ENCODE data around the gene CCDC12.

CCDC12 gene

DNA sequence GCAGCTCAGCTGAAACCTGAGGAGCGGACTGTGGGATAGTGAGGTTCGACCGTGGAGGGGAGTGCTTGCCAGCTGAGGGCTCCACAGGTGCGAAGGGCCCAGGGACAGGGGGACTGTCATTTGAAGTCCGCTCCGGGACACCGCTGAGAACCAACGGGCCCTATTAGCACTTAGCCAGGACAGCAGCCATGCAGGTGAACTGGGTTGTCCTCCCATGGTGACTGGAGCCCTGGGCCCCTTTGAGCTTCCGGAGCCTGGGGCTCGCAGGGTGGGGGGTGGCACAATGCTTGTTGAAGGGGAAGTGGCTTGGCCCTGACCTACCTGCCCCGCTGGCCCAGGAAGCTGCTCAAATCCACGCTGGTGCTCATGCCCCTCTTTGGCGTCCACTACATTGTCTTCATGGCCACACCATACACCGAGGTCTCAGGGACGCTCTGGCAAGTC lies 74.3 kb downstream of the CCDC12 start:
- DNase-seq, result no peak

DNA sequence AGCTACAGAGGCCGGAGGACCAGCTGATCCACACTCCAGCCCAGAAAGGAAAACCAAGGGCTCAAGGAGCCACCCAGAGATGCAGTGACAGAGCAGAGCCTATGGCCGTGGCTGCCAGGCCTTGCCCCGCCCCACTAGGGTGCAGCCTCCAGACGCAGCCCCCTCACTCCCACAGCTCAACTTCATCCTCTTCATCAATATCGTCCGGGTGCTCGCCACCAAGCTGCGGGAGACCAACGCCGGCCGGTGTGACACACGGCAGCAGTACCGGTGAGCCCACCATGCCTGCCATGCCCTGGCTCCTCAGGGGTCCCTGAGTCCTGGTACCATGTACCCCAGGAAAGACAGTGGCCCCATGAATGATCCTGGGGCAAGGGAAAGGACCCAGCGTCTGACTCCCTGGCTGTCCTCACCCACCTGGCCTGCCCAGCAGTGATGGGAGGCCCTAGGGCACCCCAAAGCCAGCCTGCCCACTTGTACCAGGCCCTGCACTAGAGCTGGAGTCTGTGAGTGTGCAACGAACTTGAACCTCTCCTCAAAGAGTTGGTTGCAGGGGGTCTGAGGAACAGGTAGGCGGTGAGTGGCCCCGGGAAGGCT lies 74.9 kb downstream of the CCDC12 start:
- DNase-seq, result no peak

DNA sequence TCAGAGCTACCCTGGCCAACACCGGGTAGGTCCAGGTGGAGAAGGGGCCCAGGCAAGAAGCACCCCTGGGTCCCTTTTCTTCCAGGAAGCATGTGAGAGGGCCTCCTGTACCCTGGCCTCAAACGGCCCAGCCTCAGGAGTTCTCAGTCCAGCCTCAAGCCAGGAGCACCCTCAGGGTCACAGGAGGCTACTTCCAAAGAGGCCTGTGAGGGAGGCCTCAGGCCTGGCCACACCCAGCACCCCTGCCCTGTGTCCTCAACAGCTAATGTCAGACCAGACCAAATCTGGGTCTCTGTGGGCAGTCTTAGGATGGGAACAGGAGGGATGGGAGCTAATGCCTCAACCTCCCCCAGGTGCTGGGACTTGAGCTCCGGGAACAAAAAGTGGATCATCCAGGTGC lies 75.5 kb downstream of the CCDC12 start:
- DNase-seq, result no peak

DNA sequence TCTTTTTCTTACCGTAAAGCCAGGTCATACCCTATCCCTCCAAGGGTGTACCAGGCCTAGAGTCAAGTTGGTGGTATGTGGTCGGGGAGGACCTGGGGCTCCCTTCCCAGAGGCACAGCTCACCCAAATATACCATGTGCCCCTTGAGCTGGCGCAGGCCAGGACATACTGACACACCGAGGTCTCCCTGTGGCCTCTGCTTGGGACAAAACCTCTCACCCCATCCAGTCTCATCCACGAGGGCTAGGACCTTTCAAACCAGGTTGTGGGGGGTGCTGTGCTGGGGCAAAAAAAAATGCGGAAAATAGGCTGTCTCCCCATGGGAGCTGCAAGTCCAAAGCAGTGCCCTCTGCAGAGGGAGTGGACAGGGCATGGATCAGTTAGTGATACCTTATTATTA lies 76.2 kb downstream of the CCDC12 start:
- no peak for DNase-seq

DNA sequence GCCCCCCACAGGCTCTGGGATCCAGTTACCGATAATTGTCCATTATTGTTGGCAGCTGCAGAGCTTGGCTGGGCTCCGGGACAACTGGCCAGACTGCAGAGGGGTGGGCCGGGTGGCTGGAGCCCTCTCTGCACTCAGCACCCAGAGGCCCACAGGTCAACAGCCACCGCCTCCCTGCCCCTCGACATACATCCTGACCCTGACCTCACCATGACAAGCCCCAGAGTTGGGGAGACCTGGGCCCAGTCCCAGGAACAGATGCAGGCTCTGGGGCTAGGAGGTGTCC lies 76.6 kb downstream of the CCDC12 start:
- no peak for DNase-seq

DNA sequence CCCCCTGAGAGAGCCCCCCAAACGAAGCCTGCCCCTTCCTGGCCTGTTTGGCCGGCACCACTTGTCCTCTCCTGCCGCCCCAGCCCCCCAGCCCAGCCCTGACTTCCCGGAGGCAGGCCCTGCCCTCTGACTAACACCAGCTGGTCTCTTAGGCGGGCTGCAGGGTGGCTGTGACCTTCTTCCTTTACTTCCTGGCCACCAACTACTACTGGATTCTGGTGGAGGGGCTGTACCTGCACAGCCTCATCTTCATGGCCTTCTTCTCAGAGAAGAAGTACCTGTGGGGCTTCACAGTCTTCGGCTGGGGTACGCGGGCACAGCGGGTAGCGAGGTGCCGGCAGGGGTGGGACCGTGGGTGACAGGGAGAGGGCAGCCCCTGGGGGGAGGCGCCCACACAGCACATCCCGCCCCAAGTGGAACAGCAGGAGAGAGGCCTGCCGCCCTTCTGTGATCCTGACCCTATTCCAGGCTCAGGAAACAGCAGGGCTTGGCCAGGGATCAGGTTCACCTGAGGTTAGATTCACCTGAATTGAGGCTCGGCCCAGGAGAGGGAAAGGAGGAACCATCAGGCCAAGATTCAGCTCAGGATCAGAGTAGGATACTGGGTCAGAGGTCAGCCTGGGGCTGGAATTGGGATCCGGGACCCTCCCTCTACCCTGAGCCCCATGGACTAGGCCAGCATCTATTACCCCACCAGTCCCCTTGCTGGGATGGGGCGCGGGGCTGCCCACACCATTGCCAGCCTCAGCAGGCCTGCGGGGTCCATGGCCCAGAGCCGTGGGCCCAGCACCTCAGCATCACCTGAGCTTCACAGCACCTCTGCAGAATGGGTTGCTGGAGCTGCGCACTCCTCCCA lies 77.2 kb downstream of the CCDC12 start:
- DNase-seq, result no peak

DNA sequence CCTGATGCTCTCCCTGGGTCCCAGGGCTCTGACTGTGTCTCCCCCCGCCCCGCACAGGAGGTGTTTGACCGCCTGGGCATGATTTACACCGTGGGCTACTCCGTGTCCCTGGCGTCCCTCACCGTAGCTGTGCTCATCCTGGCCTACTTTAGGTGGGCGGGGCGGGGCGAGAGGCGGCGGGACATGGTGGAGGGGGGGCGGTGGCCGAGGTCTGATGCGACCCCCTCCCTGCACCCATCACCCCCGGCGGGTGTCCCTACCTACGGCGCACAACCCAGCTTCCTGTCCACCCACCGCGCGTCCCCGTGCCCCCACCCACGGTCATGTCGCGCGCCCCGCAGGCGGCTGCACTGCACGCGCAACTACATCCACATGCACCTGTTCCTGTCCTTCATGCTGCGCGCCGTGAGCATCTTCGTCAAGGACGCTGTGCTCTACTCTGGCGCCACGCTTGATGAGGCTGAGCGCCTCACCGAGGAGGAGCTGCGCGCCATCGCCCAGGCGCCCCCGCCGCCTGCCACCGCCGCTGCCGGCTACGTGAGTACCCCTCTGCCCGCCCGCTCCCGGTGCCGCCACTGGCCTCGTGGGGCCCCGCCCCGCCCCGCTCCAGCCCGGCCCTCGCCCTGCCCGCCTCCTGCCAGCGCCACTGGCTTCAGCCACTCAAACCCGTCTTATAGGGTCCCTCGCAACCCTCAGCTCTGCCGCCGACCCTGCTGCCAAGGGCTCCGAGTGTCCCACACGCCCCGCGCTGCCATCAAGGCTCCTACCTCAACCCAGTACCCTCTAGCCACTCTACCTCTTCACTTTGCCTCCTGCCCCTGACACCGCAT lies 78.0 kb downstream of the CCDC12 start:
- no peak for DNase-seq

DNA sequence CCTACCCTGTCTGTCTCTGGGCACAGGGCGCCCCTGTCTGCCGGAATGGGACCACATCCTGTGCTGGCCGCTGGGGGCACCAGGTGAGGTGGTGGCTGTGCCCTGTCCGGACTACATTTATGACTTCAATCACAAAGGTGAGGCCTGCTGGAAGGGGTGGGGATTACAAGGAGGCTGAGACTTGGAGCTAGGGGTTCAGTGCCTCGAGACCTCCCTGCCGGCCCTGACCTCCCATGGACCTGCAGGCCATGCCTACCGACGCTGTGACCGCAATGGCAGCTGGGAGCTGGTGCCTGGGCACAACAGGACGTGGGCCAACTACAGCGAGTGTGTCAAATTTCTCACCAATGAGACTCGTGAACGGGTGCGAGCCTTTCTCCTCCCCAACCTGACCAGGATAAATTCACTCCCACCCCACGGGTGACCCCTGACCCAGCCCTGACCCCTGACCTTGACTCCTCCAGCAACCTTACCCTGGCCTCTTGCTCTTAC lies 78.7 kb downstream of the CCDC12 start:
- DNase-seq, result no peak

DNA sequence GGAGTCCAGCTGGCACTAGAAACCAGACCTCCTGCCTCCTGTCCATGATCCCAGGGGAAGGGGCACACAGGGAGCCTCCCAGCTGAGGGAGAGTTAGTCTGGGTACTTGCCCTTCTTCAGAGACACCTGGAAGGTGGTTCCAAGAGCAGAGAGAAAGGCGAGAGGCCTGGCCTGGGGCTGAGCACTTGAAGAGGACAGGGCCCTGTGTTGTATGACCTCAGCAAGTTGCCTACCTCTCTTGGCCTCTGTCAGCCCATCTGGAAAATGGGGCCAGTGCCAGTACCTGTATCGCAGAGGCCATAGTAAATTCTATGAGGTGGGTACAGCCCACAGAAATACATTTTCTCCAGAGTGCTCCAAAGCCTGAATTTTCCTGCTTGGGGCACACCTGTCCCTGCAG lies 79.5 kb downstream of the CCDC12 start:
- DNase-seq, result no peak

DNA sequence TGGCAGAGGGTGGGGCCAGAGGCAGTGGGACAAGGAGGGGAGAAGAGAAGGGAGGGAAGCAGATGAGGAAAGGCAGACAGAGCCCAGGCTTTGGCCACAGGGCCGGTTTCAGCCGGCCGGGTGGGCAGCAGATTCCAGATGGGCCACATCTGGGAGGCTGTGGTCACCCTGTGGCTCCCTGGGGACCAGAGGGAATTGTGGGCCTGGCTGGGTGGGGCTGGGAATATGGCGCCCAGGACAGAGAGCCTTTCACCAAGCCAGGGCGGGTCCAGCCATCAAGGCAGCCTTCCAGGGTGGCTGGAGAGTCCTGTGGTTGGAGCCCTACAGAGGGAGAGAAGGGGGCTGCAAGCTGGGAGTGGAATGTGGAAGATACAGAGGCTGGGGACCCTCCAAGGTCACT lies 80.2 kb downstream of the CCDC12 start:
- DNase-seq, result no peak

DNA sequence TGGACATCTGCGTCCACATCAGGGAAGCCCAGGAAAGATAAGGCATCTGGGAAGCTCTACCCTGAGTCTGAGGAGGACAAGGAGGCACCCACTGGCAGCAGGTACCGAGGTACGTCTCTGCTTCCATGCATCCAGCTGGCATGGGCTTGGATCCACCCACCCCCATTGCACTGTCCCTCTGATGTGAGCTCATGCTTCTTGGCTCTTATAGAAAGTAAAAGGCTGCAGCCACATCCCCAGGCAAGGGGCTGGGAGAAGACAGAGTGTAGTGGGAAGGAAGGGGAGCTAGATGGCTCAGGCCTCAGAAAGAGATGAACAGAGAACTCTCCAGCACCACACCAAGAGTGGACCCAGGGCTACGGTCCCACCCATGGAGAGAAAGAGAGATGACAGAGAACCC lies 80.8 kb downstream of the CCDC12 start:
- no peak for DNase-seq

DNA sequence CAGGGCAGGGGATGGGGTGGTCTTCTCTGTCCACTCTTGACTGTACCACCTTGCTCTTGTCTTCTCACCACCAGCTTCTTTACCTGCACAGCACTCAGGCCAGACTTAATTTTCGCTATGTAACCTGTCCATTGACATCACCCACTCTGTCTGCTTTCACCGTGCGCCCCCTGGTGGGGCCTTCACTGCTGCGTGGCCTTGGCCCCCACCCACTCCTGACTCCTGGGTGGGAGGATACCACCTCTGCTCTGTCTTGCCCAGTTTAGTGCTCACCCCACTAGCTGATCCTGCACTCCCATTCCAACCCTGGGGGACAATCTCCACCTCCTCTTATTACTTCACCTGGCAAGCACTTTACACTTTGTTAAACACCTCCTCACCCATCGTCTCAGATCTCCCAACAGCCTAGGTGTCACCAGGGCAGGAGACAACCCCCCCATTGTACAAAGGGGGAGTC lies 81.3 kb downstream of the CCDC12 start:
- DNase-seq, result no peak

DNA sequence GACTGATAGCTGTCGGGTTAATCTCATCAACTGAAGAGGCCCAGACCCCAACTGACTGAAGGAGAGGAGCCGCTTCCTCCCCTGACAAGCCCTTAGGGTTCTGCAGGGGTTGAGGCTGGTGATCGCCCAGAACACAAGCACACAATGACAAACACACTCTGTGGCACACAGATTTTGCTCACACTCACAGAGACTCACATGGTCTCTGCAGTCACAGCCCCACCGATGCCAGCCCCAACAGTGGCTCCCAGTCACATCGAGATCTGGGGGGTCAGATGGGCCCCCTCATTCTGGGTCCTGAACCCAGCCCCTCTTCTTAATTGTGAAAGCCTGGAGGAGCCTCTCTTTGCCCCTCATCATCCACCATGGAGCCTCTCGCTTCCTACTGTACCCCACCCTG lies 82.3 kb downstream of the CCDC12 start:
- no peak for DNase-seq

DNA sequence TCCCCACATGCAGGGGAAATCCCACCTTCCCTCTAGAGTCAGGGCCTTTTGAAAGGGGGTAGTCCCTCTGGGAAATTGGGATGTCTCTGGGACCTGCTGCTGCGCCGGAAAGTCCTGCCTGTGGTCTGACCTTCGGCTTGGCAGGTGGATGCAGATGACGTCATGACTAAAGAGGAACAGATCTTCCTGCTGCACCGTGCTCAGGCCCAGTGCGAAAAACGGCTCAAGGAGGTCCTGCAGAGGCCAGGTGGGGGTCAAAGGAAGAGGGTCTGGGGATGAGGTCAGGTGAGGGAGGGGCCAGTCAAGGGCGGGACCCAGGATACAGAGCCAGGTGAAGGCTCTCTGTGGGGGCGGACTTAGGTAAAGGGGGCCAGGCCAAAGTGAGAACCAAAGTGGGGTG lies 82.8 kb downstream of the CCDC12 start:
- no peak for DNase-seq

DNA sequence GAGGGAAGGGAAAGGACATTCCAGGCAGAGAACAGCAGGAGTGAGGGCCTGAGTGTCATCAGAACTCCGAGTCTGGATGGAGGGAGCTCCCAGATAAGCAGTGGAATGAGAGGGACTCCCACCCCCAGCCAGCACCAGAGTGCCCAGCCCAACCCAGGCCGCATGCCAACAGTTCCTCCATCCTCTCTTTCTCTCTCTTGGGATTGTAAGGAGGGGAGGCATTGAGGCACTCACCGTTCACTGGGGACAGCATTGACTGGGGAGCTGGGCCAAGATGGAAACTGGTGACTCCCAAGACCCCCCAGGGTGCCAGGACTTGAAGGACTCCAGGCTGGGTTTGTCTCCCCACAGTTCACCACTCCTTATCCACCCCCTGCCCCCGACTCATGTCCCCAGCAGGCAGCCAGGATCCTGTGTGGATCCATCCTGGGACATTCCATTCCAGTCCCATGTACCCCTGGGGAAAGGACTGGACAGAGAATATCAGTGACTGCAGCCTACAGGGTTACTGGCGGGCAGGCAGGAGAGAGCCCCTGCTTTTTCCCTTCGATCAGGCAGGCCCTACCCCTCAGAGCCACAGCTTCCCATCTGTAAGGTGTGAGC lies 83.3 kb downstream of the CCDC12 start:
- no peak for DNase-seq

DNA sequence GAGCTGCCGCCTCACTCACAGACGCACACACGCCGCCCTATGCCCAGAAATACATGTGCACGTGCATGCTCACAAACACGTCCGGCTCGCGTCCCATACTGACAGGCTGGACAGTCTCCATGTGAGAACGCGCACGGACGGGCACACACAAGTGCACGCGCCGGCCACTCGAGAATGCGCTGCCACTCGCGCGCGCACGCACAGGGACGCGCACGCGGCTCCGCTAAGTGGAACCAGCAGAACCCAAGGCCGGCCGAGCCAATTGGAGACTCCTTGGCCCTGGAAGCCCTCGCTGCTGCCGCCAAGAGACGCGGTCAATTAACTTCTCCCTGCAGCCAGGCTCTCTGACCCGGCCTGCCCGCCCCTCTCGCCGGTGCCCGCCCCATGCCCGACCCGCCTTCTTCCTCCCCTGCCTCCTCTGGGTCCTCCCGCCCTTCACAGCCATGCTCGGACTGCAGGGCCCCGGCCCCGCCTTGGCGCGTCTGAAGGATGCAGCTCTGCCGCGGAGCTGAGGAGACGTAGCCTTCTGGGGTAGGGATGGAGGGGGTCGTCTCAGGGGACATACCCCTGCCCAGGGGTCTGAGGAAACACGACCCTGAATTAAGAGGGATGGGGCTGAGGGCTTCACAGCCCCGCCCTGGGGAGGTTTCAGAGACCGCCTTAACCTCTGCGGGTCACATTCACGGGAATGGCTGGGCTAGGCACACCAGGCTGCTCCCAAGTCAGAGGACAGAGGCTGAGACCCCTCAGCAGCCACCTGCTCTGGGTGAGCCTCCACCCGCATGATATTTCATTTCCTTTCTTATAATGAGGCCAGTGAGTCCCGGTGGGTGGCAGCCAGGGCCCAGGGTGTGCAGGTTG lies 84.0 kb downstream of the CCDC12 start:
- DNase-seq, result no peak

DNA sequence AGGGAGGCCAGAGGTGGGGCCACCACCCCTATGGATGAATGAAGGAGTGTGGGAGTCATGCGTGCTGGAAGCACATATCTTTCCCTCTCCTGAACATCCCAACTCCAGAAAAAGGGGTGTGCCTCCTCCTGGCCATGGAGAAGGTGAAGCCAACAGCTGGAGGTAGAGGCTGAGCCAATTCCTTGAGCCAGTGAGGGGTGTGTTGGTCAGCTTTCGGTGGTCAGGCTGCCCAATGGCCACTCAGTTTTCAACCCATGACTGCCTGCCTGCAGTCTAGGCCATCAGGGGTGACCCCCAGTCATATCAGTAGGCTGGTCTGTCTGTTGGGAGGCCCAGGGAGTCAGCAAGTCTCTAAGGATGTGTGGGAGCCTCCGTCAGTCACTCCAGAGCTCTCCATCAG lies 85.4 kb downstream of the CCDC12 start:
- DNase-seq, result no peak

DNA sequence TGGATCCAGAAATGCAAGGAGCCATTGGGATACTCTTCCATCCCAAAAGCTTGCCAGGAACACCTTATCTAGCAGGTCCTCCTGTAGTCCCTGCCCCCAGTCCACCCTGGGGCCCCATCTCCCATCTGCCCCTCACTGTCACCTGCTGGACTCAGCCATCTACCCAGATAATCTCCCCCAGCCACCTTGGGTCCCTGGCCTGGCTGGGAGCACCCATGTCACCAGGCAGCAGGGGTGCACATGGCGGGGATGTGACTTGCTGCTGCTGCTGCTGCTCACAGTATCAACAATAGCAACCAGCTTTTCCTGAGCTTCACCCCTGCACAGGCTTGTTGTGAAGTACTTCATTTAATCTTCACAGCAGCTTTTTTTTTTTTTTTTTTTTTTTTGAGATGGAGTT lies 86.4 kb downstream of the CCDC12 start:
- DNase-seq, result no peak

DNA sequence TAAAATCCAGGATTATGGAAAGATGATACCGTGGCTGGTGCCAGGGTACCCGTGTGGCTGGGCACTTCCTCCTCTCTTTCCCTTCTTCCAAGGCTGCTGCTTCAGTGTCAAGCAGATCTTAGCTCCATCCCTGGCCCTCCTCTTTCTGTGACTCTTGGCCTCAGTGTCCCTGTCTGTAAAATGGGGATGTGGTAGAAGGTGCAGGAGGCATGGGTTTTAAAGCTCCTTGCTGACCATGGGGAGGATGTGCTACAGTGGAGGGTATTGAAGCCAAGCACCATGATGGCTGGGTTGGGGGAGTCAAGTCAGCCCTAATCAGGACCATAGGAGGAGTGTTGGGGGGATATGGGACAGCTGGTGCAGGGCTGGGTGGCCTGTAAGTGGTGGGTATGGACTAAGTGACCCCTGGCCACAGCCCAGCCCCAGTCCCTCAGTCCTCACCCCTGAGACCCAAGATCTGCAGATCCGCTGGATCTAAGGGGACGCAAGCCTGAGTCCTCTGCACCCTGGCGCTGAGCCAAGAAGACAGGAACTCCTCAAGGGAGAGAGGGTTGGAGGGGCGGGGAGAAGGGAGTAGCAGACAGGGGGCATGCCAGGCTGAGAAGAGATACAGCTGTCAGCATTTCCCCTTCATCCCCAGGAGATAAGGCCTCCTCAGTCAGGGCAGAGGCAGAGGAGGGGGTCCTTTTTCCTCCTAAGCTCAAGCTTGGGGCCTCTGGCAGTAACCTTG lies 87.0 kb downstream of the CCDC12 start:
- no peak for DNase-seq

DNA sequence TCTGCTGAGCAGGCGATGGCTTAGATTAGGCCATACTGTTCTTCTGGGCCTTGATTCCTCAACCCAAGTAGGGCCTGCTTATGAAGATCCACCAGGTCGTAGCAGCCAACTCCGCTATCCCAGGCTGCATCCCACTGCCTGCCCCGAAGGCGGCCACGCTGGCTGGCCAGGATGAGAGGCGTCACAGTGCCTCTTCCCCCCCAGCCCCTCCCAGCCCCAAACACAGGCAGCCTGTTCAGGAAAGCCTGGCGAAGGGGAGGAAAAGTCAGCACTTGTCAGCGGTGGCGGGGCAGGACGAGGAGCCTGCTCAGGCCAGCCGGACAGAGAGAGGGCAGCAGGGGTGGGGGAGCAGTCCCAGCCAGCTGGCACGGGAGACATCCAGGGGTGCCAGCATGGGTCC lies 87.8 kb downstream of the CCDC12 start:
- no peak for DNase-seq

DNA sequence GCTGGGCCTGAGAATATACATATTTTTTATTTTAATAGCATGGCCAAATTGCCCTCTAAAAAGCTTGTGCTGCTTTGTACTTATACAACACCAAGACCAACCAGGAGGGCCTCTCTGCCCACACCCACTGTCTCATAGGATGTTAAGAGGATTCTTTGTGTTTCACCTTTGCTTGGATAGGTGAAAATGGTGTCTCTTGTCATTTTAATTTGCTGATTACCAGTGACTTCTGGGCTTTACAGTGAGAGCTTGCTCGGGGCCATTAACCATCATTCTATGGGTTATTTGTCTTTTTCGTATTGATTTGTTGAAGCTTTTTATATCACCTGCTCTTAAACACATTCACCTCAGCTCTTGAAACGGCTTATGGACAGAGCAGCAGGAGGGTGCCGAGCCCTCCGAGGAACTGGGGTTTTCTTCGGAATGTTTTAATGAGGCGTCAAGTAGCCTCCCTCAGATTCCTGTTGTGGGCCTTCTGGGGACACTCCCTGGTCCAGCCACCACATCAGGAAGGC lies 88.5 kb downstream of the CCDC12 start:
- no peak for DNase-seq
